HCT116 (cell line): ENCODE results near the gene WSCD2.

Experiments used
- CEBPB ChIP-seq: IDR thresholded peaks from 2 replicates; pipeline ENCODE4 v1.6.1; 2012; ENCODE audit warnings: low read depth
- EZH2 ChIP-seq: fragments of 200-600 bp; sonication (generic); IDR thresholded peaks from 2 replicates; pipeline ENCODE4 v1.6.1; 2017; ENCODE audit warnings: antibody characterized with exemption, mixed run types
- EZH2phosphoT487 ChIP-seq: fragments of 200-600 bp; IDR thresholded peaks from 2 replicates; pipeline ENCODE4 v1.6.1; 2018; ENCODE audit warnings: antibody characterized with exemption, borderline replicate concordance
- FOSL1 ChIP-seq: IDR thresholded peaks from 2 replicates; pipeline ENCODE4 v1.6.1; 2012; ENCODE audit warnings: low read depth
- JUND ChIP-seq: IDR thresholded peaks from 2 replicates; pipeline ENCODE4 v1.6.1; 2012
- POLR2A ChIP-seq: IDR thresholded peaks from 2 replicates; pipeline ENCODE4 v1.7.0; 2011; ENCODE audit warnings: borderline replicate concordance; ENCODE audit not compliant: insufficient read depth, insufficient read length; ENCODE audit errors: extremely low read depth
- POLR2AphosphoS5 ChIP-seq: IDR thresholded peaks from 2 replicates; pipeline ENCODE4 v1.6.1; 2011; ENCODE audit warnings: mild to moderate bottlenecking, low read depth, low read length, moderate library complexity
- SP1 ChIP-seq: IDR thresholded peaks from 2 replicates; pipeline ENCODE4 v1.6.1; 2012; ENCODE audit warnings: low read depth
- YY1 ChIP-seq: IDR thresholded peaks from 2 replicates; pipeline ENCODE4 v1.6.1; 2011; ENCODE audit warnings: low read length, low read depth, moderate library complexity, mild to moderate bottlenecking; ENCODE audit not compliant: insufficient replicate concordance; ENCODE audit errors: extremely low read depth
- ZFX ChIP-seq: fragments of 450-650 bp; IDR thresholded peaks from 2 replicates; pipeline ENCODE4 v1.6.1; 2017
- TF ChIP-seq, protein P1 (sequence below), 3 experiments: fragments of 200-600 bp in 1 of 3; sonication (generic) in 1 of 3; IDR thresholded peaks in 2 of 3; conservative IDR thresholded peaks in 1 of 3; 2 replicates each; pipeline ENCODE4 v1.5.1; 2012 to 2017; ENCODE audit warnings: low read depth in 2 of 3, low read length in 2 of 3, antibody characterized with exemption in 1 of 3, borderline replicate concordance in 1 of 3, control low read depth in 1 of 3, mild to moderate bottlenecking in 1 of 3, mixed read lengths in 1 of 3, mixed run types in 1 of 3, moderate library complexity in 1 of 3; ENCODE audit not compliant: insufficient read depth in 1 of 3
- TF ChIP-seq, protein P2 (sequence below): IDR thresholded peaks from 2 replicates; pipeline ENCODE4 v1.6.1; 2012; ENCODE audit warnings: low read depth
- TF ChIP-seq, protein P3 (sequence below): IDR thresholded peaks from 2 replicates; pipeline ENCODE4 v1.6.1; 2012
- TF ChIP-seq, protein P4 (sequence below): IDR thresholded peaks from 2 replicates; pipeline ENCODE4 v1.6.1; 2012

DNA sequence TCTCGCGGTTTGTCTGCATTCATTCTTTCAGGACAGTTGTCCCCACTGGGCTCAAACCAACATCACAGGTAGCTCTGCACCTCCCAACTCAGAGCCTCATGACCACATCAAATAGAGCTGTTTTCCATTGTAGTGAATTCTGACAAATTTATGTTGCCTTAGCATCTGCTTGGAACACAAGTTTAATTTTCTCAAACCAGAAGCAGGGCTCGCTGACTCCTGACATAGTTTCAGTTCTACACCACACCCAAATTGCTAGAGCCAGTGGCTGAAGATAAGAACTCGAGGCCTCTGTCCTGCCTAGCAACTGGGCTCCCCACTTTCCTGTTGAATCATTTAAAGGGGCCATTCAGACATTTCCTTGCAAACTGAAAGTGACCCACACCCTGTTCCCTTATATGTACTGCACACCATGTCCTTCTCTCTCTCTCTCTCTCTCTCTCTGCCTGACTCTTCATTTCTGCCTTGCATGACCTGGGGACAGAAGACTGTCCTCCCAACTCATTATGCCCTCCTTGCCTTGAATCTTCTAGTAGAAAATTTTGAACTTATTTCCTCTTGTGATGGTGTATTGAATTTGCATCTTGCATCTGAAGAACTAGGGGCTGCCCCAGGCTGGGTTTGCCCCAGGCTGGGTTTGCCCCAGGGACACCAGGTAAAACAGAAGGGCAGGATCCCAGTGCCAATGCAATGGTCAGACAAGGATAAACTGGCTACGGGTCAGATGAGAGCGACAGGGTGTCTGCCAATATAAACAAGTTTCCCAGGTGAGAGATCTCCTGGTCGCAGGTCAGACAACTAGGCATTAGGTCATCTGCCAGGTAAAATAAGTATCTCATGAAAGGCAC lies 9.7 kb upstream of the WSCD2 start:
- TF ChIP-seq EZH2 (no peak), POLR2A (no peak), YY1 (no peak), CEBPB (no peak), POLR2AphosphoS5 (no peak), EZH2phosphoT487 (no peak), FOSL1 (no peak), SP1 (no peak), ZFX (no peak), JUND (no peak)
- TF ChIP-seq, protein P1, sequence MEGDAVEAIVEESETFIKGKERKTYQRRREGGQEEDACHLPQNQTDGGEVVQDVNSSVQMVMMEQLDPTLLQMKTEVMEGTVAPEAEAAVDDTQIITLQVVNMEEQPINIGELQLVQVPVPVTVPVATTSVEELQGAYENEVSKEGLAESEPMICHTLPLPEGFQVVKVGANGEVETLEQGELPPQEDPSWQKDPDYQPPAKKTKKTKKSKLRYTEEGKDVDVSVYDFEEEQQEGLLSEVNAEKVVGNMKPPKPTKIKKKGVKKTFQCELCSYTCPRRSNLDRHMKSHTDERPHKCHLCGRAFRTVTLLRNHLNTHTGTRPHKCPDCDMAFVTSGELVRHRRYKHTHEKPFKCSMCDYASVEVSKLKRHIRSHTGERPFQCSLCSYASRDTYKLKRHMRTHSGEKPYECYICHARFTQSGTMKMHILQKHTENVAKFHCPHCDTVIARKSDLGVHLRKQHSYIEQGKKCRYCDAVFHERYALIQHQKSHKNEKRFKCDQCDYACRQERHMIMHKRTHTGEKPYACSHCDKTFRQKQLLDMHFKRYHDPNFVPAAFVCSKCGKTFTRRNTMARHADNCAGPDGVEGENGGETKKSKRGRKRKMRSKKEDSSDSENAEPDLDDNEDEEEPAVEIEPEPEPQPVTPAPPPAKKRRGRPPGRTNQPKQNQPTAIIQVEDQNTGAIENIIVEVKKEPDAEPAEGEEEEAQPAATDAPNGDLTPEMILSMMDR (IDR thresholded peaks at IDR 0.05 in 2 of 3, conservative IDR thresholded peaks at IDR 0.05 in 1 of 3; ENCODE audit: borderline replicate concordance in 1 of 3, insufficient read depth in 1 of 3, low read depth in 2 of 3, low read length in 2 of 3) = no peak
- TF ChIP-seq, protein P2, sequence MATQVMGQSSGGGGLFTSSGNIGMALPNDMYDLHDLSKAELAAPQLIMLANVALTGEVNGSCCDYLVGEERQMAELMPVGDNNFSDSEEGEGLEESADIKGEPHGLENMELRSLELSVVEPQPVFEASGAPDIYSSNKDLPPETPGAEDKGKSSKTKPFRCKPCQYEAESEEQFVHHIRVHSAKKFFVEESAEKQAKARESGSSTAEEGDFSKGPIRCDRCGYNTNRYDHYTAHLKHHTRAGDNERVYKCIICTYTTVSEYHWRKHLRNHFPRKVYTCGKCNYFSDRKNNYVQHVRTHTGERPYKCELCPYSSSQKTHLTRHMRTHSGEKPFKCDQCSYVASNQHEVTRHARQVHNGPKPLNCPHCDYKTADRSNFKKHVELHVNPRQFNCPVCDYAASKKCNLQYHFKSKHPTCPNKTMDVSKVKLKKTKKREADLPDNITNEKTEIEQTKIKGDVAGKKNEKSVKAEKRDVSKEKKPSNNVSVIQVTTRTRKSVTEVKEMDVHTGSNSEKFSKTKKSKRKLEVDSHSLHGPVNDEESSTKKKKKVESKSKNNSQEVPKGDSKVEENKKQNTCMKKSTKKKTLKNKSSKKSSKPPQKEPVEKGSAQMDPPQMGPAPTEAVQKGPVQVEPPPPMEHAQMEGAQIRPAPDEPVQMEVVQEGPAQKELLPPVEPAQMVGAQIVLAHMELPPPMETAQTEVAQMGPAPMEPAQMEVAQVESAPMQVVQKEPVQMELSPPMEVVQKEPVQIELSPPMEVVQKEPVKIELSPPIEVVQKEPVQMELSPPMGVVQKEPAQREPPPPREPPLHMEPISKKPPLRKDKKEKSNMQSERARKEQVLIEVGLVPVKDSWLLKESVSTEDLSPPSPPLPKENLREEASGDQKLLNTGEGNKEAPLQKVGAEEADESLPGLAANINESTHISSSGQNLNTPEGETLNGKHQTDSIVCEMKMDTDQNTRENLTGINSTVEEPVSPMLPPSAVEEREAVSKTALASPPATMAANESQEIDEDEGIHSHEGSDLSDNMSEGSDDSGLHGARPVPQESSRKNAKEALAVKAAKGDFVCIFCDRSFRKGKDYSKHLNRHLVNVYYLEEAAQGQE = no peak
- TF ChIP-seq, protein P3, sequence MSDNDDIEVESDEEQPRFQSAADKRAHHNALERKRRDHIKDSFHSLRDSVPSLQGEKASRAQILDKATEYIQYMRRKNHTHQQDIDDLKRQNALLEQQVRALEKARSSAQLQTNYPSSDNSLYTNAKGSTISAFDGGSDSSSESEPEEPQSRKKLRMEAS = no peak
- TF ChIP-seq, protein P4, sequence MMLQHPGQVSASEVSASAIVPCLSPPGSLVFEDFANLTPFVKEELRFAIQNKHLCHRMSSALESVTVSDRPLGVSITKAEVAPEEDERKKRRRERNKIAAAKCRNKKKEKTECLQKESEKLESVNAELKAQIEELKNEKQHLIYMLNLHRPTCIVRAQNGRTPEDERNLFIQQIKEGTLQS = no peak
